Suprapubic skin (tissue), 4 donors: ENCODE data around the gene SPCS3.

ENCODE experiments used
- EP300 ChIP-seq: sonication (generic); formaldehyde crosslinking; IDR thresholded peaks from one replicate; pipeline ENCODE4 v1.6.1; 2017; ENCODE audit warnings: antibody characterized with exemption
- POLR2A ChIP-seq, 2 donors: fragments of 450-650 bp; IDR thresholded peaks; one replicate each; pipeline ENCODE4 v1.6.1; 2017; ENCODE audit warnings: antibody characterized with exemption in 2 of 2, mild to moderate bottlenecking in 2 of 2, moderate library complexity in 2 of 2
- POLR2AphosphoS5 ChIP-seq, 3 donors: sonication (generic); formaldehyde crosslinking; IDR thresholded peaks; one replicate each; pipeline ENCODE4 v1.6.1; 2017; ENCODE audit warnings: antibody characterized with exemption in 3 of 3
- TF ChIP-seq, protein P1 (sequence below), 2 donors: fragments of 200-600 bp in 1 of 2; fragments of 450-650 bp in 1 of 2; sonication (generic) in 1 of 2; IDR thresholded peaks; one replicate each; pipeline ENCODE4 v1.5.1; 2016 to 2019; ENCODE audit warnings: antibody characterized with exemption in 2 of 2, mild to moderate bottlenecking in 1 of 2, moderate library complexity in 1 of 2

DNA sequence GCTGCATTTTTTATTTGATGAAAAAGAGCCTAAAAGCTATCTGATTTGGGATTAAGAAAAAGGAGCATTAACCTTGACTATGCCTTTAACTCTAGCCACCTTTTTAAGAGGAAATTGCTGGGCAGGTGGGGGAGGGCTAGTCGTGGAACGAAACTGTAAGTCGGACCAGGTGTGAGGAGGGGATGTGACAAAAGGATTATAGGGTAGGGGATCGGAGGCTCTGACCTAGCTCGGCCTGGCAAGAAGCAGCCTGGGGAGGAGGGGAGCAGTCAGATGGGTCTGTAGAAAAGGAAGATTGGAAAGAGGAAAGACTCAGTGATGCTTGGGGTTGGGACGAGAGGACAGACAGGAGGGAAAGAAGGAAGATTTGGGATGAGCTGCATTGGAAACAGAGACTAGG lies 21.1 kb upstream of the SPCS3 start:
- TF ChIP-seq, protein P1, sequence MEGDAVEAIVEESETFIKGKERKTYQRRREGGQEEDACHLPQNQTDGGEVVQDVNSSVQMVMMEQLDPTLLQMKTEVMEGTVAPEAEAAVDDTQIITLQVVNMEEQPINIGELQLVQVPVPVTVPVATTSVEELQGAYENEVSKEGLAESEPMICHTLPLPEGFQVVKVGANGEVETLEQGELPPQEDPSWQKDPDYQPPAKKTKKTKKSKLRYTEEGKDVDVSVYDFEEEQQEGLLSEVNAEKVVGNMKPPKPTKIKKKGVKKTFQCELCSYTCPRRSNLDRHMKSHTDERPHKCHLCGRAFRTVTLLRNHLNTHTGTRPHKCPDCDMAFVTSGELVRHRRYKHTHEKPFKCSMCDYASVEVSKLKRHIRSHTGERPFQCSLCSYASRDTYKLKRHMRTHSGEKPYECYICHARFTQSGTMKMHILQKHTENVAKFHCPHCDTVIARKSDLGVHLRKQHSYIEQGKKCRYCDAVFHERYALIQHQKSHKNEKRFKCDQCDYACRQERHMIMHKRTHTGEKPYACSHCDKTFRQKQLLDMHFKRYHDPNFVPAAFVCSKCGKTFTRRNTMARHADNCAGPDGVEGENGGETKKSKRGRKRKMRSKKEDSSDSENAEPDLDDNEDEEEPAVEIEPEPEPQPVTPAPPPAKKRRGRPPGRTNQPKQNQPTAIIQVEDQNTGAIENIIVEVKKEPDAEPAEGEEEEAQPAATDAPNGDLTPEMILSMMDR (IDR thresholded peaks at IDR 0.05), result no peak
- TF ChIP-seq POLR2A (IDR thresholded peaks at IDR 0.05) (no peak), EP300 (no peak), POLR2AphosphoS5 (IDR thresholded peaks at IDR 0.05) (no peak)
